RPMI7951 (cell line): ENCODE data around the gene DPP9. TPM values are rescaled to one million over a fixed set of nuclear protein-coding genes. Genes with fewer than 3 reads are reported as not detected.

Source experiments
- DNase-seq: peaks from one replicate; pipeline ENCODE4 v3.0.0-alpha.2; 2012; ENCODE audit warnings: low read depth
- total RNA-seq: library from RNA; depleted of rRNA; stranded (reverse); fragments of >200 nt; shearing (Covaris generic); gene quantifications from 2 replicates; pipeline ENCODE4 v1.2.3, GENCODE V29; 2014

Gene DPP9
- total RNA-seq, 1 experiment from 2014 or later = 69.9 TPM

DNA sequence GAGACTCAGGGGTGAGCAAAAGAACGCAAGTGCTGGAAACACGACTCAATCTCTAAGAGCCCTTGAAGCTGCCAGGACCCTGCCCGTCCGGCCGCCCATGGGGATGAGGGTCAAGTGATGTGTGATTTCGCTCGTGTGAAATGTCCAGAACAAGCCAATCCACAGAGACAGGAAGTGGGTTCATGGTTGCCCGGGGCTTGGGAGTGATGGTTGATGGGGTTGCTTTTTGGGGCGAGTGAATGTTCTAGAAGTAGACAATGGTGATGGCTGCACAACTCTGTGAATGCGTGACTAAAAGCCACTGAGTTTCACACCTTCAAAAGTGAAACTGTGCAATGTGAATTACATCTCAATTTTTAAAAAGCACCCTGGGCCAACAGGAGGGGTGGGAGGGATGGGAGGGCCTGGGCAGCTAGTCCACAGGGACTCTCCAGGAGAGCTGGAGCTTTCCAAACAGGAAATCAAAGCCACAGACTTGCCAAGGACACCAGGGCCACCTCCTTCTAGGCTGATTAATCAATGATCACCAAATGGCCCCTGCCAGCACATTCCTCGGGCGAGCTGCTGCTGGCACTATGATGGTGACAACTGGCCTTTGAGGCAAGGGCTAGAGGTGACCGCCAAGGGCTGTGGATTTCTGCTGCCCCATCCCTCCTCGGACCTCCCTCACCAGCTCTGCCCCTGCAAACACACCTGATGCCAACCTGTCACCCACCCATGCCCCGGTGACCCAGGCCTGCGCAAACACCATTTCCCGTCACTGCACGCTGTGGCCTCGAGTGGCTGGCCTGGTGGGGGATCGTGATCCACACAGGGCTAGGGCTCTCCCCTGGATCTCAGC, 14.0 kb downstream of the DPP9 start:
- peak; percentile 66 for DNase-seq

DNA sequence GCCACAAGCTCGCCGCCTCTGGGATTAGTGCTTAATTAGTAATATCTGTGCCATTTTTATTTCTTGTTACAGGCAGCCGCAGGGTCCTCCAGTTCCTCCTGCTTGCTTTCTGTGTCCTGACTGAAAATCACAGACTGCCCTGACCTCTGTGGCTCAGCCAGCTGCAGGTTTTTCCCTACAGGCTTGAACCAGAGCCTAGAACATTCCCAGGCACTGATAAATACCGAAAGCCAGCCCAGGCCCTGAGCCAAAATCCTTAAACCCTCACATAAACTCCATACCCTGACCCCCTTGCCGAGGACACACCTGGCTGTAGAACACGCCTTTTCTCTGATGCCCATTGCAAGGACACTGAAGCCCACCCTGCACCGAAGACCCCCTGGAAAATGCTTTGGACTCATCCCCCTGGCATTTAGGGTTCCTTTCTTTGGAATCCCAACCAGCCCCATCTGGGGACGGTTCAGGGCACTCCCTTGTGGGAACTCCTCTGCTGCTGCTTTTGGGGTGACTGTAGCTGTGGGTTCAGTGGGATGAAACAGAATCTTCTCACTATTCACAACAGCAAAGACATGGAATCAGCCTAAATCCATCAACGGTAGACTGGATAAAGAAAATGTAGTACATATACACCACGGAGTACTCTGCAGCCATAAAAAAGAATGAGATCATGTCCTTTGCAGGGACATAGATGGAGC, 15.5 kb downstream of the DPP9 start:
- peak; percentile 51 for DNase-seq

DNA sequence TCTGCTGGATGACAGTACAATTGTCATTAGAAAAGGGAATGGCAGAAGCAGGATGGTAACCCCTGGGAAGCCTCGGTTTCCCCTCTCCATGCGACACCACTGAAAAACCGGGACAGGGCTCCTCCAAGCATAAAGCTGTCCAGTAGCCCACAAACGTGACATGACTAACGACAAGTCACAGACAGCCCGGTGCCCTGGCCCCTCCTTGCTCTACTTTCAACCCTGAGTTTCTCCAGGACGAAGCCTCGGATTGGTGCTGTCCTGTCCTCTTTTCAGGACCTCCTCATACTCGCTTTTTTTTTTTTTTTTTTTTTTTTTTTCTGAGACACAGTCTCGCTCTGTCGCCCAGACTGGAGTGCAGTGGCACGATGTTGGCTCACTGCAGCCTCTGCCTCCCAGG, 16.3 kb downstream of the DPP9 start:
- DNase-seq = no peak

DNA sequence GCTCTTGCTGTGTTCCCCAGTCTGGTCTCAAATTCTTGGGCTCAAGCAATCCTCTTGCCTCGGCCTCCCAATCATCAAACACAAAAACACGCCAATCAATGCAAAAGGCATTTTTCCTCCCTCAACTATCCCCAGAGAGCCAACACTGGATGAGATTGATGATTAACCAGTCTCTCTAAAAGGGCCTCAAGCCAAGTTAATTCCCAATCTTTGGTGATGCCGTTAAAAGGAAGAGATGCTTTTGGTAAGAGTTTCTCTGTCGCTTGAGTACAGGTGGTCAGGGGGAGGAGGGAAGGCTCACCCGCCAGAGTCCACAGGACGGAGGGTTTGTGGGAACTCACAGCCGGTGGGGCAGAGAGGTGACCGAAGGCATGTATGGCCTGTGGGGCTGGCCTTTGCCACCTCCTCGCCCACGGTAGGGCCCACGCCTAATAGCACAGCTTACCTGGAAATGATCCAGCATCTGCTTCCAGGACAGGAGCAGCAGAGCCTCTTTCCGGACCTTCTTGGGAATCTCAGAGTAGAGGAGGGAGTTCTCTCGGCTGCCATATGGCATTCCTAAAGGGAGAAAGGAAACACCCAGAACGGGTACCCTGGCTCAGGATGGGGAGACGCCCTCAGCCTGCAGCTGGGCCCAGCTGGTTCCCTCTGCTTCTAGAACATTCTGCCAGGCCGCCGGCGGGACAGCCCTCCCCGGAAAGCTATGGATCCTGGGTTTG, 18.1 kb downstream of the DPP9 start:
- no peak for DNase-seq

DNA sequence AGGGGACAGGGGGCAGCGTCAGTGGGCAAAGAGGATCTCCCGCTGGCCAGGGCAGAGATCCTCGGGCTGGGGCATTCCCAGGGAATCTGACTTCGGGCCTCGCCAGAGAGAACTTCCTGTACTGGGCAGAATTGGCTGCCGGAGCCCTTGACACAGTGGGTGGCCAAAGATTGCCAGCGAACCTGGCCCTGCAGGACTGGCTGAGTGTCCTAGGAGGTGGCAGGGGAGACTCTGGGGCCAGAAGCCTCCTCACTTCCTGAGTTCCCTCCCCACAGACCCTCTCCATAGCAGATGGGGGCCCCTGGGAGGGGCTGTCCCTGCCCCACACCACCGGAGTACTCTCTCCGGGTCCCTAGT, 19.3 kb downstream of the DPP9 start:
- no peak for DNase-seq

DNA sequence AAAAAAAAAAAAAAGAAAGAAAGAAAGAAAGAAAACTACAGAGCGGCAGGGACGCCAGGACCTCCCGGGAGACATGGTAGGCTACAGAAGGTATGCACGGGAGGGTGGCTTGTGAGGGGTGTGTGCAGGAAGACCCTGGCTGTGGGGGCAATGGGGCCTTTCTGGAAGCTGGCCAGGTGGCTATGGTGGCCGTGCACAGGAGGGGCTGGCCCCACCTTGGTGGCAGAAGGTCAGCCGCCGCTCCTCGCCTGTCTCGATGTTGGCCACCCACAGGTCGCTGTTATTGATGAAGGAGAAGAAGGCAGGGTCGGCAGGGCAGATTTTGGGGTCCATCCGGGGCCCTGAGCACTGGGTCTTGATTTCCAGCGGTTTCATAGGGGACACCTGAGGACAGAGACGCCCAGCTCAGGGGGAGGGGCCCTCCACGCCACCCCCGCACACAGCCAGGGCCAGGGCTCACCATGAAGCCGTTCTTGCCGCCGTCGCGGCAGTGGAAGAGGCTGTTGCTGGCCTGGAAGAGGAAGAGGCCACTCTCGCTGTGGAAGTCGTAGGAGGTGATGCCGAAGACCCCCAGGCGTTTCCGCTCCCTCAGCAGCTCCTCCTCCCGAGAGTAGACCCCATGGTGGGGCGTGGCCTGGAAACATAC, 19.8 kb downstream of the DPP9 start:
- DNase-seq = no peak

DNA sequence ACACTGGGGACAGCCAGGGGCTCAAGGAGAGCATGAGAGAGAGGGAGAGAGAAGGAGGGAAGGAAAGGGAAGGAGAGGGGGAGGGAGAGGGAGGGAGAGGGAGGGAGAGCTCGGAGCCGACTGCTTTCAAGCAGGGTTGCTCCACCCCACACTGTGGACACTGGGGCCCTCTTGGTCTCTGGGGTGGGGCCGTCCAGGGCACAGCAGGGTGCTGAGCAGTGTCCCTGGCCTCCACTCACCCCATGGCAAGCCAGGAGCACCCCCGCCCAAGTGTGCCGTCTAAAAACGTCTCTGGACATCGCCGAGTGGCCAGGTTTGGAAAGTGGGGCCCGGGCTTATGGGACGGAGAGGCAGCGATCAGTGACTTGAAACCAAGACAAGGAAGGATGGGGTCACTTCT, 20.9 kb downstream of the DPP9 start:
- DNase-seq = no peak

DNA sequence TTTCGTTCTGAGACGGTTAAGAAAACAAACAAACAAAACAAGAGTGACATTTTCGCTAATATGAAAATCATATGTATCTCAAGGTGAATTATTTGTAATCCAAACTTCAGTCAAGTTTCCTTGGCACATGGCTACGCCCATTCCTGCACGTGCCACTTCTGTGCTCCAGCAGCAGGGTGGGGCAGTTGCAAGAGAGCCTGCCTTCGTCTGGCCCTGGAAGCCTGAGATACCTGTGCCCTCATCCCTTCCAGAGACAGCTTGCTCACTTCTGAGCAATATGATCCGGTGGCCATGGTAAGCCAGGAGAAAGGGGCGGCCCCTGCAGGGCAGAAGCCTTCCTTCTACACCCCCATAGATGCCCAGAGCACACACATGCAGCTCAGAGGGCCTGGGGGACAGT, 22.1 kb downstream of the DPP9 start:
- DNase-seq = no peak

DNA sequence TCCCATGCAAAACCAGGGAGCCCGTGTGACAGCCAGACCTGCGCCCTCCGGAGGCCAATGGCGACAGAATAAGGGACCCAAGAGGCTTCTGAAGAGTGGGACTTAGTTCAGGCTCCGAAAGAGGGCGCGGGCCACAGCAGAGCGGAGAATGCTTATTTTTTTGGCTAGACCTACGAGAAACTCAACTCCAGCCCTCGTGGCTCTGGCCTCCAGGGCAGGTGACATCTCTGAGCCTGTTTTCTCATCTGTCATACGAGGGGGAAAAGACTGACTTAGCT, 23.0 kb downstream of the DPP9 start:
- DNase-seq = no peak

DNA sequence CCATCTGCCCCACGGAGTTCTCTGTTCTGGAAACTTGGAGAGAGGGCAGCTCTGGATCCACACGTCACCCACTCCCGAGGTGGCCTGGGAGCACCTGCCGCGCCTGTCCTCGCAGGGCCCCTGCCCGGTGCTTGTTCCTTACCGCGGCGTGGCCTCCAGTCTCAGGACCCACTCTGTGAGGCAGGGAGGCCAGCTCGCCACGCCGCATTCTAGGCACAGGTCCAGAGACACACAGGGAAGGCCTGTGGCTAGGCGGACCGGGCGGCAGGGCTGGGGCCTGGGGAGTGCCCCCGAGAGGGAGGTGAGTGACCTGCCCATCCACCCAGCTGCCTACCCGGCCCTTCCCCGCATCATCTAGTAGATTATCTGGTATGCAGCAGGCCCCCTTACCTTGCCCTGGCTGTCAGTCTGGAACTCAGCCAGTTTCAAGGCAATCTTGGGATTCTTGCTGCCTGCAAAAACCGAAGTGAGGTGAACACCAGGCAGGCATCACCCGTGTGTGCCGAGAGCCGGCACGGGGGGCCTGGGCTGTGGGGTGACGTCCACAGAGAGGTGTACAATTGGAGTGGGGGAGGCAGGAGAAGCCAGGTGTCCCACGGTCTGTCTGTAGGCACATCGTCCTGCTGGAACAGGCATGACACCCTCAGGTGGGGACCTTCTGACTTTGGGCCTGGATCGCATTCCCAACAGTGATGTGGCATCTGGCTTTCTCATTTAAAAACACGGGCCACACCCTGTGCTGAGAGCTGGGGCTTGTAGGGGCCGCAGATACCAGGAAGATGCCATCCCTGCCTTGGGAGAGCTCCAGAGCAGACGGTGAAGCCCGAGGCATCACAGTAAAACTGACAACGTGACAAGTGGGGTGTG, 23.6 kb downstream of the DPP9 start:
- no peak for DNase-seq

DNA sequence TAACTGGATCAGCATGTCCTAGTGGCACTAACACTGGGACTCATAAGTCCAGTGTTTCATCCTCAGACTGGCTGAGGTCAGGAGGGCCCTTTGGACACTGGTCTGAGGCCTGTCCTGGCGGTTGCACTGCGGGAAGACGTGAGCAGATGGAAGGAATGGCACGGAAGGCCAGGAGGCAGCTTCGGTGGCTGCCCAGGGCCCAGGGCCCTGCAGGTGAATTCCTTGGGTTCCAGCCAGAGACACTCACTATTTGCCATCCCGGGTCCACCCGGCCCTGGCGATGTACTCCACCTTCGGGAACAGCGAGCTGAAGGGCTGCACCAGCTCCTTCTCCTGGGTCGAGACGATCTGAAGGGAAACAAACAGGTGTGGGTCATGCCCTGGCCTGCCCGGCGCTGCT, 26.3 kb downstream of the DPP9 start:
- peak; percentile 10 for DNase-seq

DNA sequence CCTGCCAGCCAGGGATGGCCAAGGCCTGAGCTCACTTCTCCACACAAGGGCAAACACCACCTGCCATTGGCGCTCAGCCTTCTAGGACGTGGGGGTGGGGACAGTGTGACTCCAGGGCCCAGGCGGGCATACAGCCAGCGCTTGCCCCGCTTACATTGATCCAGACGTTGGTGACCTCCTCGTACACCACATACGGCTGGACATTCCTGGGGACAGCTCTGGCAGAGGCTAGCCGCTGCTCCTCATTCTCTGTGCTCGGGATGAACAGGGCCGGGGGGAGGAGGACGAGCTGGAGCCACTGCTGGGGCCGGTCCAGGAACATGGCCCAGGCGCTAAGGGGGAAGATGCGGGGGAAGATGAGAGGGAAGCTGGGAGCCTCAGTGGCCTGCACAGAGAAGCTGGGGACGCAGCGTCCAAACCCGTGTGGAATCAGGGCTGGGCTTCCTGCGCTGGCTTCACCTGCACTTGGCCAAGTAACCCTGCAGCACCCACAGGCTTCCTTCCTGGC, 28.4 kb downstream of the DPP9 start:
- DNase-seq = no peak

DNA sequence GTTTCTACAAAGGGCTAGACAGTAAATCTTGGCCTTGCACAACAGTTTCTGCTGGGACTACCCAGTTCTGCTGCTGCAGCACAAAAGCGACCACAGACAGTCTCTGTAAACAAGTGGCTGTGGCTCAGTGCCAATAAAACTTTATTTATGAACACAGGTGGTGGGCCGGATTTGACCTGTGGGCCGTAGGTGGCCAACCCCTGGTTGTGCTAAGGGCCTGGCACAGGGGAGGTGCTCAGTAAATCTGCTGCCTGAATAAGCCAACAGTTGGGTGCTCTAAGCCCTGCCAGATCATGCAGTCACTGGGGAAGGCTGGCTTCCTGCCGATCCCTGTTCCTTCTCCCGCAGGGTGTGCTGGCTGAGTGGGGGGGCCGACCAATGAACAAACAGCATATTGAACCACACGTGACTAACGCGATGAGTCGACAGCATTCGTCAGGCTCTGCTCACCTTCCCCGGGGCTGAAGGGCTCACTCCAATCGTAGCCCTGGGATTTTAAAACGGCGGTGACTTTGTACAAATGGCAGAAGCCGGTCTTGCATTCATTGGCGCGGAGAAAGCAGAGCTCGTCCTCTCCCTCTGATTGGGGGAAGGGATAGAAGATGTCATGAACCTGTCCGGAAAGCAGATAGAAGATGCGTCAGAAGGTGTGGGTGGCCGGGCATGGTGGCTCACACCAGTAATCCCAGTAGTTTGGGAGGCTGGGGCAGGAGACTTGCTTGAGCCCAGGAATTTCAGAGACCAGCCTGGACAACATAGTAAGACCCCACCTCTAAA, 29.2 kb downstream of the DPP9 start:
- DNase-seq = peak; percentile 99

DNA sequence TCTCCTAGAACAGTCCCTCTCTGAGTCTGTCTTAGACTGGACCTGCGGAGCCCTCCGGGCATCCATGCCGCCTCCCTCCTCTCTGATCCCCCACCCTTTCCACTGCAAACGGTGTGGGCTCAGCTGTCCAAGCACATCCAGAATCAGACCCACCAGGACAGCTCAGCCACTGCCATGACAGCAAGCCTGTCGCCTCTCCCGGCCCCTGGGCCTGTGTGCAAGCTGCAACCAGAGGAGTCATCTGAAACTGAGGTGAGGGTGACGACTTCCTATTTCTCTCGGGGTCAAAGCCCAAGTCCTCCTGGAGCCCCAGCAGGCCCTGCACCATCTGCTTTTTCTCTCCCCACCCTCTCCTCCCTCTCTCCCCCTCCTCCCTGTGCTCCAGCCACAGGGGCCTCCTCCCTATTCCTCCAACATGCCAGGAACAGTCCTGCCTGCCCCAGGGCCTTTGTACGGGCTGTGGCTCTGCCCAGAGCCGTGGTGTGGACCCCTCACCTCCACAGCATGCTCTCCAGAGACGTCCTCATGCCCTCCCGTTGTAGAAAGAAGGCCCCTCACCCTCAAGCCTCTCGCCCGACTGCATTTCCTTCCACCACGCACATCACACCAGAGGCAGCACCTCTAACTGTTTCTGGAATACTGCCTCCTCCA, 30.0 kb downstream of the DPP9 start:
- DNase-seq = no peak

DNA sequence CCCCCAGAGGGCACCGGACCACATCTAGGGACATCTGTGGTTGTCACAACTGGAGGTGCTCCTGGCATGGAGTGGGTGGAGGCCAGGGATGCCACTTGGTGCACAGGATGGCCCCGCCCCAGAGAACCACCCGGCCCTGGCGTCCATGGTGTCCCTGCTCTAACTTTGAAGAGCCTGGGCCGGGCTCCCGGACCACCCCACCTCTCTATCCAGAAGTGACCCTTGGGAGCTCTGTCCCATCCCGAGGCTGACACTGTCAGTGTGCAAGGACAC, 30.6 kb downstream of the DPP9 start:
- no peak for DNase-seq

DNA sequence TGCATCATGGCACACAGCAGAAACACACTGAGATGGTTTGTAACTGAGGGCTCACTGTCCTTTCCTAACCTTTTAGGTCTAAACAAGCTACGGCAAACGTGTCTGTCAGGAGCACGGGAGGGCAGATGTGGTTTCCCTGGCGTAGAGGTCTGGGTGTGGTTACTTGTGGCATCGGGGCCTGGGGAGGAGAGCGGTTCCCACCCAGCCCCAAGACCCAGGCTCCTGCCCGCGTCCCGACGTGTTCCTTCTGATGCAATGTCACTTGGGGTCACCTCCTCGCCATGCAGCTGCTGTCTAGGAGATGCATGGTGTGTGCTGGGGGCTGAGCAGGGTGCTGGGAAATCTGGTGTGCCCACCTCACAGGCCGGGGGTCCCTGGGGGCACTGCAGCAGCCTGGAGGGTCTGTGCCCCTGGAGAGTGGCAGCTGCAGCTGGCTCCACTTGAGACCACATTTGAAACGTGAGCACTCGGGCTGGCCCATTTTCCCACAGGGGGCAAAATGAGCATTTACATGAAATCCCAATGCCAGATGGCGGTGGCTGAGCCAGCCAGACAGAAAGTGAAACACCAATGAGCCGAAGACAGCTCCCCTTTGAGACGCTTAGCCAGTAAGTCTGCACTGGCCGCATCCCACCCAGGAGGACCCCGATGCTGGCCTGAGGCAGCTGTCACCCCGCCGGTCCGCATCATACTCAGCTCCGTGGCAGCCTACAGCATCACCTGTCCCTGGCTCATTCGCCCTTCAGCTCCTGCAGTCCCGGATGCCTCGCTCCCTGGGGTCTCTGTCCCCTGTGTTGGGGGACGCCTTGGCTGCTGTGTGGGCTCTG, 31.2 kb downstream of the DPP9 start:
- DNase-seq = no peak

DNA sequence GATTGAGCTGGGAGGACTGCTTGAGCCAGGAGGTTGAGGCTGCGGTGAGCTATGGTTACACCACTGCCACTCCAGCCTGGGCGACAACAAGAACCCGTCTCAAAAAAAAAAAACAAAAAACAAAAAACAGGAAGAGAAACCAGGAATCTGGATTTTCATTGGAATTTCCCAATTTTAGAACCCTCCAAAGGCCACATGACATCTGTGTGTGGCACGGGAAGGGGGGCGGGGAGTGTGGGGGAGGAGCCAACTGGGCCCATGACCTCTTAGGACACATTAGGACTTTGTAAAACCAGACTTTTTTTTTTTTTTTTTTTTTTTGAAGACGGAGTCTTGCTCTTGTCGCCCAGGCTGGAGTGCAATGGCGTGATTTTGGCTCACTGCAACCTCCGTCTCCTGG, 32.3 kb downstream of the DPP9 start:
- DNase-seq = no peak

DNA sequence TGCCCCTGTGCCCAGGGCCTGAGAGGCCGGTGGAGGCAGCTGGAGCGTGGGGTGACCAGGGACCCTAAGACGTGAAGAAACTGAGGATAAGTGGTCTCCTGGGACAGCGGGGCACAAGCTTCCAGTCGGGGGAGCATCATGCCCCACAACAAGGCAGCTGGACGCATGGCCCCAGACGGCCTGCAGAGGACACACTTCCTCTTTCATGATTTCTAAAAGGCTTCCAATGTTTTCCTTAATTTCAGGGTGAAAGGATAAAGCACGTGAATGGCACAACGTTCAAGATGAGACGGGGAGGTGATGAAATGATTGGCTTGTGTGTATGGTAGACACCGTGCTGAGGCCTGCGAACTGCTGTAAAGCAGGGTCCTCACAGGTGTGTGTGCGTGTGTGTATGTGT, 33.3 kb downstream of the DPP9 start:
- no peak for DNase-seq

DNA sequence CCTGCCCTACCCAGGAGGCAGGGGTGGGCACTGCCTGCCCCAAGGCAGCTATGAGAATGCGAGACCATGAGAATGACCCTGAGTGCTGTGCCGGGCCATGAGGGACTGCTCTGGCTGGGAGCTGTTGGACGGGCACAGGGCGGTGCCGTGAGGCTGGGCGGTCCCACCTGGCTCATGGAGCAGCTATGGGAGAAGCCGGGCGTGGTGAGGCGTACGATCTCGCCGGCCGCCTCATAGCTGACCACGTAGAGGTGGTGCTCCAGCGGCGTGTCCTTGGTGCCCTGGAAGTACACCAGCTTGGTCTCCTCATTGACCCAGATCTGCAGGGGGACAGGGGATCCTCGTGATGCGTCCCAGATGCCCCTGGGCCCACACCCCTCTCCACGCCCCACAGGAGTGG, 34.2 kb downstream of the DPP9 start:
- no peak for DNase-seq
